K562 (cell line): ENCODE results near the gene PXMP2. TPM values are rescaled to one million over a fixed set of nuclear protein-coding genes. Genes with fewer than 3 reads are reported as not detected.
A peak's percentile ranks its signal among the peaks of the same experiment; 100 is the strongest.

Experiments
- ATAC-seq: fragments of 200-7000 bp; cut with Tn5 transposase; 3 replicates; pipeline ENCODE4 v1.9.1; 2020; ENCODE audit warnings: moderate library complexity
- BruUV-seq: library from RNA; stranded (reverse); fragments of 400-500 nt; replicated peaks from 2 replicates; lab custom pipeline; 2021; lab: Mats Ljungman, UMichigan
- CTCF ChIA-PET: fragments of 300-600 bp; formaldehyde crosslinking; extraction: SDS; loops from one replicate; lab custom pipeline; 2021; ENCODE audit warnings: low intra/inter-chr PET ratio; lab: Yijun Ruan, JAX
- POLR2A ChIA-PET: fragments of 300-600, 350-650 bp; sonication (Branson Sonifier 250); formaldehyde crosslinking; extraction: SDS; loops from one replicate; lab custom pipeline; 2021; ENCODE audit warnings: antibody characterized with exemption, inconsistent platforms; lab: Yijun Ruan, JAX
- DNase-seq, 4 experiments: peaks; one replicate each; pipeline versions ENCODE4 v3.0.0 to v3.0.0-alpha.2; 2011 to 2018; ENCODE audit warnings: low spot score in 3 of 4, mixed read lengths in 3 of 4; ENCODE audit errors: extremely low read depth in 1 of 4
- FAIRE-seq: peaks from 2 replicates; lab custom pipeline; 2011; peaks lifted over from hg19 to GRCh38; lab: Jason Lieb, UNC
- H2AFZ ChIP-seq: 2 replicates; pipeline ENCODE4 v1.6.0; 2011; ENCODE audit warnings: low read depth, low read length, control low read depth, inconsistent platforms
- H3K27ac ChIP-seq: fragments of 200-600 bp; 3 replicates; pipeline ENCODE4 v1.8.0; 2011; ENCODE audit warnings: low read depth, mild to moderate bottlenecking, control low read depth, inconsistent platforms, low read length, moderate library complexity, mixed read lengths; ENCODE audit errors: extremely low read depth
- H3K27me3 ChIP-seq, 2 experiments: fragments of 300-600 bp in 1 of 2; 2 replicates in 1 of 2; 3 replicates in 1 of 2; pipeline versions ENCODE4 v1.6.0 to v1.8.0; 2011; ENCODE audit warnings: inconsistent platforms in 2 of 2, low read length in 2 of 2, mild to moderate bottlenecking in 1 of 2, mixed read lengths in 1 of 2, moderate library complexity in 1 of 2; ENCODE audit not compliant: control insufficient read depth in 2 of 2, insufficient read depth in 2 of 2
- H3K36me3 ChIP-seq: fragments of 300-600 bp; 3 replicates; pipeline ENCODE4 v1.8.0; 2011; ENCODE audit warnings: mild to moderate bottlenecking, low read length, inconsistent platforms; ENCODE audit not compliant: control insufficient read depth, insufficient read depth
- H3K4me1 ChIP-seq, 2 experiments: fragments of 200-600 bp in 1 of 2; replicated peaks in 1 of 2; 2 replicates in 1 of 2; 3 replicates in 1 of 2; pipeline versions ENCODE4 v1.5.1 to v1.8.0; 2011; ENCODE audit warnings: inconsistent platforms in 2 of 2, low read length in 2 of 2, mild to moderate bottlenecking in 1 of 2, mixed read lengths in 1 of 2, moderate library complexity in 1 of 2; ENCODE audit not compliant: control insufficient read depth in 2 of 2, insufficient read depth in 2 of 2
- H3K4me2 ChIP-seq: 2 replicates; pipeline ENCODE4 v1.6.1; 2011; ENCODE audit warnings: low read length, control low read depth, inconsistent platforms, mixed read lengths; ENCODE audit not compliant: insufficient read depth
- H3K4me3 ChIP-seq: fragments of 200-600 bp; sonication (generic), shearing (Covaris generic); 2 replicates; pipeline ENCODE4 v1.5.1; 2016; ENCODE audit warnings: control low read depth, inconsistent platforms
- H3K79me2 ChIP-seq: fragments of 200-600 bp; 3 replicates; pipeline ENCODE4 v1.8.0; 2011; ENCODE audit warnings: low read length, inconsistent platforms; ENCODE audit not compliant: control insufficient read depth, insufficient read depth
- H3K9ac ChIP-seq, 2 experiments: 2 replicates each; pipeline versions ENCODE4 v1.6.0 to v1.6.1; 2011; ENCODE audit warnings: low read depth in 2 of 2, low read length in 2 of 2, control low read depth in 1 of 2, inconsistent platforms in 1 of 2, mild to moderate bottlenecking in 1 of 2, mixed read lengths in 1 of 2; ENCODE audit not compliant: insufficient read depth in 1 of 2
- H3K9me1 ChIP-seq: one replicate; pipeline ENCODE4 v1.6.0; 2011; ENCODE audit warnings: inconsistent platforms, mild to moderate bottlenecking, low read length, moderate library complexity; ENCODE audit not compliant: control insufficient read depth, insufficient read depth
- H3K9me3 ChIP-seq: replicated peaks from 2 replicates; pipeline ENCODE4 v1.5.1; 2011; ENCODE audit warnings: low read depth, low read length, inconsistent platforms; ENCODE audit not compliant: control insufficient read depth, insufficient read depth
- H4K20me1 ChIP-seq: replicated peaks from 2 replicates; pipeline ENCODE4 v1.6.1; 2011; ENCODE audit warnings: low read length, inconsistent platforms, mixed read lengths; ENCODE audit not compliant: control insufficient read depth, insufficient read depth
- POLR2G ChIP-seq: fragments of 200-400 bp; formaldehyde crosslinking; IDR thresholded peaks from 2 replicates; pipeline ENCODE4 v1.6.1; 2017; ENCODE audit warnings: low read depth, mild to moderate bottlenecking, antibody characterized with exemption, low read length, moderate library complexity
- WGBS: fragments of 100-300 bp; shearing (Covaris generic); methylation state at CpG from one replicate; pipeline ENCODE4 v1.1.6; 2016; ENCODE audit warnings: low coverage, mixed read lengths; ENCODE audit not compliant: insufficient coverage; ENCODE audit errors: missing lambda C conversion rate; 5-methylcytosine and 5-hydroxymethylcytosine counted together
- in situ Hi-C: fragments of 300-500 bp; cut with MboI; formaldehyde crosslinking; loops from 4 replicates; pipeline ENCODE4 v1.15.0; 2018; ENCODE audit warnings: inconsistent platforms, mixed read lengths
- intact Hi-C: fragments of 100-400 bp; cut with micrococcal nuclease; formaldehyde crosslinking; loops from 2 replicates; pipeline ENCODE4 v1.14.2; 2022
- polyA plus RNA-seq, 8 experiments: library from polyadenylated mRNA; depleted of rRNA in 4 of 8; stranded (reverse) in 5 of 8; unstranded in 3 of 8; fragments of >200 nt; fragmentation: Nextera tagmentation in 2 of 8; fragmentation: Illumina TruSeq in 1 of 8; extraction: Ambion mirVana in 2 of 8; extraction: Trizol in 1 of 8; gene quantifications; 2 replicates each; pipeline versions ENCODE4 v1.2.1 to v1.2.3, GENCODE V29; 2011 to 2014; ENCODE audit warnings: inconsistent platforms in 1 of 8, missing spikeins in 1 of 8
- total RNA-seq, 7 experiments: library from RNA; depleted of rRNA in 6 of 7; stranded (reverse); fragments of >200 nt in 6 of 7; fragmentation: Illumina TruSeq in 2 of 7; extraction: Trizol in 2 of 7; gene quantifications; 2 replicates each; pipeline versions ENCODE4 v1.2.1 to v1.2.3, GENCODE V29; 2011 to 2021; ENCODE audit warnings: low replicate concordance in 1 of 7
- TF ChIP-seq, protein P1 (sequence below): sonication (generic); formaldehyde crosslinking; IDR thresholded peaks from 2 replicates; pipeline ENCODE4 v1.8.0; 2023; ENCODE audit warnings: mild to moderate bottlenecking, missing genetic modification reagents

Gene PXMP2
- total and polyA plus RNA-seq, 9 of the 15 experiments (the other 6 are each of a cell fraction or from before 2014, with no cell fraction given), result 3.0 to 66.1 (median 44.7) TPM

DNA sequence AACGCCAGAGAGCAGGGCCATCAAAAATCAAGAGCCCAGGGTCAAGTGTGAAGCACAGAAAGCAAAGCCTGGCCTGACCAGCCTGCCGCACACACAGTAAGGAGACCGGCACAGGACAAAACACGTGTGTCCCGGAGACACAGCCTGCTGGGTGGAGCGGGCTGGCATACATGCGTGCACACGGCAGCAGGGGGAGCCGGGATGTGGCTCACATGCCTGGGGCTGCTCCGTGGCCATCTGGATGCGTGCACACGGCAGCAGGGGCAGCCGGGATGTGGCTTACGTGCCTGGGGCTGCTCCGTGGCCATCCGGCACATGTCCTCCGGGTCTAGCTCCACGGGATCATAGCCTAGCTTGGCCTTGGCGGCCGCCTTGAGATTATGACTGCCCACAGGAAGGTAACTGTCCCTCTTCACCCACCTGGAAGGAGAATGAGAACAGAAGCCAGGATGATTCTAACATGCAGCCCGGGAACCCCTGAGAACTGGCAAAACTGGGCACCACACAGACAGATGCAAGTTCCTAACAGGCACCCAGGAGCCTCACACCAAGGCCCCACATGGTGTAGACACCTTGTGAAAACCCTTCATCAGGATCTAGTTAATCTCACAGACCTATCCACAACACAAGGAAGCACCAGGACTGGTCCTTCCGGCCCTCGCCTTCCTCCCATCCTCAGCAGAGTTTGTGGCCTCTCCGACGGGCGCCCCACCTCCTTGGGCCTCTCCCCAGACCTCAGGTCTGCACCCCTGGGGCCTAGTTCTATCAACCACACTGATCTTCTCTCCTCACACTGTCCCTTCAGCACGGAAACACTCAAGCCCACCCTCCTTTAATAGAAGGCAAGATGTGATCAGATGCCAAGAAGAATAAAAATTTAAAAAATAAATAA lies 13.9 kb upstream of the PXMP2 start:
- intact Hi-C loops (no loop called here), in situ Hi-C loops (no loop called here)
- DNase-seq, result no peak
- ChIA-PET POLR2A (no interaction called here), CTCF (no interaction called here)
- Histone ChIP-seq H3K9me3 (no peaks in the 10 kb centered on the region), H3K27ac (no peak overlapping the region), H3K27me3 (no peaks in the 10 kb centered on the region), H3K4me3 (no peak overlapping the region), H2AFZ (no peak overlapping the region), H3K4me1 (no peaks in the 10 kb centered on the region), H3K9me1 (no peaks in the 10 kb centered on the region), H3K4me2 (no peak overlapping the region), H4K20me1 (no peaks in the 10 kb centered on the region; the same call in 1 of the 2 replicates), H3K9ac (no peak overlapping the region), H3K36me3 (peaks cover 90% of the 10 kb centered on the region), H3K79me2 (peaks cover 2% of the 10 kb centered on the region; the same call in 1 of the 3 replicates)
- TF ChIP-seq, protein P1, sequence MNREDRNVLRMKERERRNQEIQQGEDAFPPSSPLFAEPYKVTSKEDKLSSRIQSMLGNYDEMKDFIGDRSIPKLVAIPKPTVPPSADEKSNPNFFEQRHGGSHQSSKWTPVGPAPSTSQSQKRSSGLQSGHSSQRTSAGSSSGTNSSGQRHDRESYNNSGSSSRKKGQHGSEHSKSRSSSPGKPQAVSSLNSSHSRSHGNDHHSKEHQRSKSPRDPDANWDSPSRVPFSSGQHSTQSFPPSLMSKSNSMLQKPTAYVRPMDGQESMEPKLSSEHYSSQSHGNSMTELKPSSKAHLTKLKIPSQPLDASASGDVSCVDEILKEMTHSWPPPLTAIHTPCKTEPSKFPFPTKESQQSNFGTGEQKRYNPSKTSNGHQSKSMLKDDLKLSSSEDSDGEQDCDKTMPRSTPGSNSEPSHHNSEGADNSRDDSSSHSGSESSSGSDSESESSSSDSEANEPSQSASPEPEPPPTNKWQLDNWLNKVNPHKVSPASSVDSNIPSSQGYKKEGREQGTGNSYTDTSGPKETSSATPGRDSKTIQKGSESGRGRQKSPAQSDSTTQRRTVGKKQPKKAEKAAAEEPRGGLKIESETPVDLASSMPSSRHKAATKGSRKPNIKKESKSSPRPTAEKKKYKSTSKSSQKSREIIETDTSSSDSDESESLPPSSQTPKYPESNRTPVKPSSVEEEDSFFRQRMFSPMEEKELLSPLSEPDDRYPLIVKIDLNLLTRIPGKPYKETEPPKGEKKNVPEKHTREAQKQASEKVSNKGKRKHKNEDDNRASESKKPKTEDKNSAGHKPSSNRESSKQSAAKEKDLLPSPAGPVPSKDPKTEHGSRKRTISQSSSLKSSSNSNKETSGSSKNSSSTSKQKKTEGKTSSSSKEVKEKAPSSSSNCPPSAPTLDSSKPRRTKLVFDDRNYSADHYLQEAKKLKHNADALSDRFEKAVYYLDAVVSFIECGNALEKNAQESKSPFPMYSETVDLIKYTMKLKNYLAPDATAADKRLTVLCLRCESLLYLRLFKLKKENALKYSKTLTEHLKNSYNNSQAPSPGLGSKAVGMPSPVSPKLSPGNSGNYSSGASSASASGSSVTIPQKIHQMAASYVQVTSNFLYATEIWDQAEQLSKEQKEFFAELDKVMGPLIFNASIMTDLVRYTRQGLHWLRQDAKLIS, result no peak
- peak; percentile 55 for TF ChIP-seq POLR2G
- no peak for FAIRE-seq
- no peak; the same call in 2 of the 3 replicates for ATAC-seq
- WGBS, result 88% methylated on average over 17 of the region's 27 CpGs
- BruUV-seq, result no TSS peak
